HG03025 (cell line): ENCODE data around the gene FBXO36.
A peak's percentile ranks its signal among the peaks of the same experiment; 100 is the strongest.
"Not testable (repeated sequence)": the region's sequence is repeated elsewhere in the genome, so short reads cannot be mapped to it uniquely, and the experiment has no call there.

Experiments used
- ATAC-seq: cut with Tn5 transposase; IDR thresholded peaks from one replicate; pipeline ENCODE4 v1.9.1; 2021; ENCODE audit warnings: mild to moderate bottlenecking, moderate library complexity; ENCODE audit not compliant: unreplicated experiment, low FRiP score

FBXO36 gene

DNA sequence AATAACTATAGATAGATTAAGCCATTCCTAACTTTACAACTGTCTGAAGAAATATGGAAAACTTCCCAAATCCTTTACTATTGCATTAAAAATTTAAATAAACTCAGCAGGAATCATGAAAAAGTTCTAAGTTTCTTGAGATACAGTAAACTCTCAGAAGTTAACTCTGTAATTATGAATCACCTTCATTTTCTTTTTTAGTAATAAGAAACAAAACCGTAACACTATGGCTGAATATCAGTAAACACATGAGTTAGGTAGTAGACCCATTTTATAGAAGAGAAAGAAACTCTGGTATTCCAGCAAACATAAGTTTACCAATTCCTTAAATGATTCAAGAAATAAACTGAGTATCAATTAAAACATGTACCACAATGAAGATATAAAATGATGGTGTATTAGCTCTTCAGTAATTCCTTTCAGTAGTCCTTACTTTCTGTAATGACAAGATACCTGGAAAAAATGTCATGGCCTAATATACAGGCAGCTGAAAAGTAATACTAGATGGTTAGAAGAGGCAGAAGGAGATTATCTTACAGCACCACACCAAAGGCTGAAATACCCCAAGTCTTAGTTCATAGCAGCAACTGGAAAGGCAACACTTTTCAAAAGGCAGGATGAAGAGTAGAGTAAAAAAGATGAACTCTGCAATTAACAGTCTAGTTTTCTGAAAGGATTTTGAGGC, 12.0 kb upstream of the FBXO36 start:
- no peak for ATAC-seq

DNA sequence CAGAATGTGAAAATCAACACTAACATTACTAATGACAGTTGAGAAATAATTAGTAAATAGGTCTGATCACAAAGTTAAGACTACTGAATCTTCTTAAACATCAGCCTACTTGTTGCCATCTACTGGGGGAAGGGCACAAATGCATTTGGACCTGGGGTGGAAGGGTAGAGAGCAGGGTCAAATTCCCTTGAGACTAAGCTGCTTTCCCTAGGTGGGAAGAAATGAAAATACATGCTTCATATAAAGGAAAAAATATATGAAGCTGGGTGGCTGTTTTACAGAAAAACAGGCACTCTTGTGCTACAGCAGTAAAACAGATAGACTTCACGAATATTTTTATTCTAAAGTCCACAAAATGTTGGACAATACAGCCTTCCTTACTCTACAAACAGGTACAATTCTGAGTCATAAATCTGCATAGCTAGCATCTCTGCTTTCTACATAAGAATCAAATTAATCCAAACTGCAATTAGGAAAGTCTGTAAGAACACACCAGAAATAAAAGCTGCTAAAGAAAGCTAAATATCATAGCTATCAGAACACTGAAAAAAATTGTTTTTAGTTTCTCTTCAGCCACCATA, 11.4 kb upstream of the FBXO36 start:
- peak; percentile 65 for ATAC-seq

DNA sequence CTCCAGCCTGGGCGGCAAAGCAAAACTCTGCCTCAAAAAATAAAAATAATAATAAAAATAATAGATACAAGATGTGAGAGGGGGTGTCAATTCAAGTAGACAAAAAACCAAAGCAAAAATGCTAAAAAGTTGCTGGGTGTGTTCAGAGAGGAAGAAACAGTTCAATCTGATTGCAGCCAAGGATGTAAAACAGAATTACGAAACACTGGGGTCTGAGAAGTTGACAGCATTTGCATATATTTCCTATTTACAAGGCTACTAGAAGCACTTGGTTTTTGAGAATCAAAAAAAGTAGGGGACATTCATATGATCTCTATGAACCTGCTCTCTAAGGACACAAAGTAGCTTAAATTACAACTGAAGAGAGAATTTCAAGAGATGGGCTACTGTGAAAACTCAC, 8.1 kb upstream of the FBXO36 start:
- ATAC-seq = no peak

GRCh38 chr2:229917793-229918192, 4.5 kb upstream of the FBXO36 start:
- no peak for ATAC-seq

- no peak for ATAC-seq
These were observed 2.2 kb upstream of the FBXO36 start for GRCh38 chr2:229920011-229920641.

DNA sequence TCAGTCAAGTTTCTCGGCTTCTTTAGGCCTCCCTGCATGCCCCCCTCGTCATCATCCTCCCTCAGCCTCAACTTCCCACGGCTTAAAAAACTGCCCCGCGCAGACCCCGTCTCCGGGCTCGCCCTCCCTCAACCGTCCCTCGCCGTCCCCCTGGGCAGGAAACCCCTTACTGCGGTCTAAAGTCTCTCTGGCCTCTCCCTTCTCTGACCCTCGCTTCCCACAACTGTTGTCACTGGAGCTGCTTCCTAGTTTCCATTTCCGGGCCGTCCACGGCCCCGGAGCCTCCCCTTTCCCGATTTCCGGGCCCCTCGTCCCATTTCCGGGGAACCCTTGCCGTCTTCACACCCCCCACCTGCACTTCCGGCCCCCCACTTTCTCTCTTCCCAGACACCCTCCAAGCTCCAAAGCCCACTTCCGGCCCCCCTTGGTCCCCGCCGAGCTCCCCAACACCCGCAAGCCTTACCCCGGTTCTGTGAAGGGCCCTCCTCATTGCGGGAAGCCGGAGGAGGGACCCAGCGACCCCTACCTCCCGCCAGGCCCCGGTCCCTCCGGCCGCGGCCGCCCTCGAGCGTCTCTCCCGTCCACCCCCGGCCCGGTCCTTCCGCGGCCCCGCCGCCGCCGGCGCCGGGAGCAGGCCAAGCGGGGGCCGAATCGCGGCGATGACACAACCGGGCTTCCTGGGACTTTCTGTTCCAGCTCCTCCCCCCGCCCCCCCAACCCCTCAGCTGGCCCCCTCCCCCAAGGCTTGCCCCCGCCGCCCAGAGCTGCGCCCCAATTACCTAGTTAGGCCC, 1.0 kb upstream of the FBXO36 start:
- peak; percentile 21 for ATAC-seq

- peak; percentile 54 for ATAC-seq
These were observed 333 bp upstream of the FBXO36 start, which contains the start of gene TRIP12 for GRCh38 chr2:229921892-229922448. TRIP12 (minus strand) TSS chr2:229922009; CDS start chr2:229880079, 41,930 bp downstream.

GRCh38 chr2:229924541-229924940, 2.2 kb downstream of the FBXO36 start:
- not testable (repeated sequence) for ATAC-seq

DNA sequence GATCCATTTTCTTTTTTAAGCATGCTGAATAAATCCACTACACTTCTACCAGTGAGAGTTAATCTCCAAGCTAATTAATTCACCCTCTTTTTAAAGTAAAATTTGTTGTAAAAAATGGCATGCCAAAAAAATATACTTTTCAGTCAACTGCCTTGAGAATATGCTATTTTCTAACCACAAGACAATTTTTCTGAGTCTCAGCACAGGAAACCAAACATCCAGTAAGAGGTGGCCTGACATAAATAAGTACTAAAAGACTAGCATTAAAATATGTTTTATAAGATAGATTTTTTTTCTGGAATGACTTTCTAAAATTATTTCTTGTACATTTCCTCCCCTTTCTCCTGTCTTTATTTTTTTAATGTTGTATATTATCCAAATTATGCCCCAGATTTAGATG, 2.9 kb downstream of the FBXO36 start:
- ATAC-seq = no peak

GRCh38 chr2:229927817-229928321, 5.6 kb downstream of the FBXO36 start:
- no peak for ATAC-seq

GRCh38 chr2:229930656-229931055, 8.4 kb downstream of the FBXO36 start:
- ATAC-seq = no peak

- ATAC-seq = no peak
These were observed 8.9 kb downstream of the FBXO36 start for GRCh38 chr2:229931241-229931640.

- ATAC-seq = no peak
These were observed 15.2 kb downstream of the FBXO36 start for GRCh38 chr2:229937537-229937936.

GRCh38 chr2:229942671-229943070, 20.4 kb downstream of the FBXO36 start:
- no peak for ATAC-seq

- no peak for ATAC-seq
These were observed 20.9 kb downstream of the FBXO36 start for GRCh38 chr2:229943171-229943570.

- no peak for ATAC-seq
These were observed 21.6 kb downstream of the FBXO36 start for GRCh38 chr2:229943770-229944449.

GRCh38 chr2:229945975-229946374, 23.7 kb downstream of the FBXO36 start:
- no peak for ATAC-seq

DNA sequence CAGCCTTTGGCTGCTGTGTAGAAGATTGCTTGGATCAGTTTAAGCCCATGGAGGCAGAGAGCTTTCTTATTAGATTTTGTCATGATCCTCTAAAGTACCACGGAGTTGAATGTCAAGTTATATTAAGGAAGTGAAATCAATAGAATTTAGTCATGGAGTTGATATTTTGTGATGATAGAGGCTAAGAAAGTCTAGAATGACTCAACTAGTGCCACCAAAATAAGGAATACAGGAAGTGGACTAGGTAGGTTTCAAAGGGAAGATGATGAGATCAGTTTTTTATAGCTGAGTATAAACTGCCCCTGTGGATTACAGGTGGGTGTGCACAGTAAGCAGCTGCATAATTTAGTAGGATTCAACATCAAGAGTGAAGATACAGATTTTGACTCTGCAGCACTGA, 25.2 kb downstream of the FBXO36 start:
- ATAC-seq = no peak

DNA sequence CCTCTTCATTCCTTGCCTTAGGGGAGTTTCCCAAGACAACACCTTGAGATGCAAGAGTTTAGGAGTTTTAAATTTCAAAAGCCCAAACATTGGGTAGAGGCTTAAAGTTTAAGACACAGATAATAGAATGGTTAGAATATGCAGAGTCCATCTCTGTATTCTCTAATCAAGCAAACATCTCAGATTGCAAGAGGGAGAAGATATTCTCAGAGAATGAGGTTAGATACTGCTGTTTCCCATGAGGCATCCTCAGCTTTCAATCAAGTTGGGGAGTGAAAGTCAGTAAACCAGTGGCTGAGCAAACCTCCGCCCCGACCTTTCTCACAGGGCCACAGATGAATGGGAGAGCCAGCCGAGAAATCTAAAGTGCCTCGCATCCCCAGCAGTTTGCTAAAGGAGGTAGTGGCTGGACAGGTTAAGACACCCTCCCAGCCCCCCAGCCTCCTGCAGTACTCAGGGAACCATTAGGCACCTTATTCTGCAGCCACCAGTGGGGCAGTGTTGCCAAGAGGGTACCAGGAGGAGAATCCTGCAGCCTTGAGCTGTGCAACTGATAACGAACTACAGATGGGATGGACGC, 30.0 kb downstream of the FBXO36 start:
- no peak for ATAC-seq

DNA sequence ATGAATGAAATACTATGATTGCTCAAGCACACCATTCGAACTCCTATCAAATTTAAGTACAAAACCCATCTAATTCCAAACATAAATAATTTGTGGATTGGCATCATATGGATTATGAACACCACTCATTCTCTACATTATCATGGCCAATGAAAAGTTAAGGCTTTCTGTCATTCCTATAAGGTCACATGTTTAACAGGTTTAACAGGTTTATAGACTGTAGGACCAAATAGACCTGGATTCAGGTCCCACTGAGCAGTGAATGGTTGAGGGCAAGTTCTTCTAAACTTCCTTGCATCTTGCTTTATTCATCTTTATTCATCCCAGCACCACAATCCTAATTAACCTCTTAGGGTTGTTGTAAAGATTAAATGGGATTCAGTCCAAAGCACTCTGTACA, 33.4 kb downstream of the FBXO36 start:
- ATAC-seq = no peak
